IPS-NIHi7 (cell line): ENCODE measurements around the gene FAM227A.

Experiments
- DNase-seq: peaks from one replicate; pipeline ENCODE4 v3.0.0; 2012; ENCODE audit warnings: mixed read lengths; ENCODE audit errors: extremely low spot score

The FAM227A gene

GRCh38 chr22:38540701-38541100 is 115.5 kb downstream of the FAM227A start:
- DNase-seq = no peak

- no peak for DNase-seq
These were observed 124.8 kb downstream of the FAM227A start for GRCh38 chr22:38531251-38531938.
